WTC11 (cell line): ENCODE results near the gene MRPL33. TPM values are rescaled to one million over a fixed set of nuclear protein-coding genes. Genes with fewer than 3 reads are reported as not detected.

ENCODE experiments used
- ATAC-seq: fragments of 200-7000 bp; cut with Tn5 transposase; 2 replicates; pipeline ENCODE4 v1.10.0; 2021; ENCODE audit warnings: mild to moderate bottlenecking, moderate library complexity
- CTCF ChIA-PET: fragments of 300-600 bp; sonication (Branson Sonifier 250); formaldehyde crosslinking; loops from one replicate; lab custom pipeline; 2021; ENCODE audit warnings: antibody characterized with exemption; lab: Charles Lee
- POLR2A ChIA-PET: fragments of 350-600 bp; sonication (Branson Sonifier 250); formaldehyde crosslinking; loops from one replicate; lab custom pipeline; 2021; ENCODE audit warnings: antibody characterized with exemption; lab: Charles Lee
- DNase-seq: peaks from one replicate; pipeline ENCODE4 v3.0.0; 2021; ENCODE audit warnings: low spot score
- H3K27ac Mint-ChIP-seq: 2 replicates; pipeline ENCODE4 v1.8.0; 2021; ENCODE audit warnings: mixed read lengths
- H3K27me3 Mint-ChIP-seq: 2 replicates; pipeline ENCODE4 v1.8.0; 2021; ENCODE audit warnings: low read depth, mild to moderate bottlenecking, moderate library complexity, mixed read lengths
- H3K36me3 Mint-ChIP-seq: 2 replicates; pipeline ENCODE4 v1.8.0; 2021; ENCODE audit warnings: mixed read lengths
- H3K4me1 Mint-ChIP-seq: 2 replicates; pipeline ENCODE4 v1.8.0; 2022; ENCODE audit warnings: mixed read lengths
- H3K4me3 Mint-ChIP-seq: 2 replicates; pipeline ENCODE4 v1.8.0; 2021; ENCODE audit warnings: mild to moderate bottlenecking, moderate library complexity, mixed read lengths
- H3K9me3 Mint-ChIP-seq: 2 replicates; pipeline ENCODE4 v1.8.0; 2021; ENCODE audit warnings: mixed read lengths
- ATF2 ChIP-seq: sonication (generic); formaldehyde crosslinking; IDR thresholded peaks from 2 replicates; pipeline ENCODE4 v1.8.1; 2022; ENCODE audit warnings: low read depth, missing genetic modification reagents, borderline replicate concordance
- CREB1 ChIP-seq: sonication (generic); formaldehyde crosslinking; IDR thresholded peaks from 2 replicates; pipeline ENCODE4 v1.8.0; 2023; ENCODE audit warnings: mild to moderate bottlenecking, missing genetic modification reagents
- E2F1 ChIP-seq: sonication (generic); formaldehyde crosslinking; IDR thresholded peaks from 2 replicates; pipeline ENCODE4 v1.8.0; 2022; ENCODE audit warnings: mild to moderate bottlenecking, missing genetic modification reagents
- E2F4 ChIP-seq: sonication (generic); formaldehyde crosslinking; IDR thresholded peaks from 2 replicates; pipeline ENCODE4 v1.8.1; 2022; ENCODE audit warnings: low read depth, mild to moderate bottlenecking, moderate library complexity, missing genetic modification reagents, borderline replicate concordance
- IRF1 ChIP-seq: sonication (generic); formaldehyde crosslinking; IDR thresholded peaks from 2 replicates; pipeline ENCODE4 v1.8.0; 2023; ENCODE audit warnings: missing genetic modification reagents
- JAZF1 ChIP-seq: fragments of 250-450 bp; sonication (Bioruptor Pico); IDR thresholded peaks from 2 replicates; pipeline ENCODE4 v1.9.0; 2021; ENCODE audit warnings: moderate library complexity, mild to moderate bottlenecking, inconsistent platforms
- NR3C1 ChIP-seq: sonication (generic); formaldehyde crosslinking; conservative IDR thresholded peaks from 2 replicates; pipeline ENCODE4 v1.8.1; 2023; ENCODE audit warnings: low read depth, mild to moderate bottlenecking, missing genetic modification reagents
- PRRX2 ChIP-seq: fragments of 250-450 bp; sonication (Bioruptor Pico); IDR thresholded peaks from 2 replicates; pipeline ENCODE4 v1.8.0; 2021; ENCODE audit warnings: mild to moderate bottlenecking
- TCF7 ChIP-seq: sonication (generic); formaldehyde crosslinking; IDR thresholded peaks from 2 replicates; pipeline ENCODE4 v1.8.0; 2022; ENCODE audit warnings: mild to moderate bottlenecking, low read depth, missing genetic modification reagents, moderate library complexity
- ZMAT4 ChIP-seq: fragments of 250-450 bp; sonication (Bioruptor Pico); IDR thresholded peaks from 2 replicates; pipeline ENCODE4 v1.9.0; 2021; ENCODE audit warnings: mild to moderate bottlenecking
- ZNF281 ChIP-seq: sonication (generic); formaldehyde crosslinking; IDR thresholded peaks from 2 replicates; pipeline ENCODE4 v1.8.0; 2023; ENCODE audit warnings: mild to moderate bottlenecking, missing genetic modification reagents
- ZNF671 ChIP-seq: fragments of 250-450 bp; sonication (Bioruptor Pico); IDR thresholded peaks from 2 replicates; pipeline ENCODE4 v1.8.0; 2021; ENCODE audit warnings: mild to moderate bottlenecking
- total RNA-seq: library from RNA; stranded (reverse); gene quantifications from 3 replicates; pipeline ENCODE4 v1.2.3, GENCODE V29; 2021

The MRPL33 gene
- total RNA-seq, 1 experiment from 2014 or later = 52.5 TPM

- H3K9me3 Mint-ChIP-seq = no peaks in the 10 kb centered on the region
- H3K27me3 Mint-ChIP-seq = no peaks in the 10 kb centered on the region
Observed at GRCh38 chr2:27776097-27776496, 4.6 kb downstream of the MRPL33 start.

GRCh38 chr2:27776696-27777095 is 5.2 kb downstream of the MRPL33 start:
- POLR2A ChIA-PET = no interaction called here
- TF ChIP-seq TCF7 (CRISPR knock-in tag) = no peak
- Mint-ChIP-seq H3K36me3 (peaks cover 22% of the 10 kb centered on the region), H3K27me3 (no peaks in the 10 kb centered on the region), H3K9me3 (no peaks in the 10 kb centered on the region), H3K27ac (no peak overlapping the region), H3K4me1 (peaks cover 10% of the 10 kb centered on the region), H3K4me3 (no peak overlapping the region)
- ATAC-seq (no peak), DNase-seq (no peak)
- CTCF ChIA-PET = no interaction called here

More at GRCh38 chr2:27776097-27776496, 4.6 kb downstream of the MRPL33 start:
- Mint-ChIP-seq H3K4me3 (no peak overlapping the region), H3K36me3 (peaks cover 22% of the 10 kb centered on the region), H3K27ac (no peak overlapping the region), H3K4me1 (peaks cover 11% of the 10 kb centered on the region)
- DNase-seq = no peak
- ChIA-PET CTCF (no interaction called here), POLR2A (no interaction called here)
- TF ChIP-seq ZMAT4 (no peak), PRRX2 (CRISPR knock-in tag) (no peak), ZNF671 (no peak), E2F4 (no peak), NR3C1 (CRISPR knock-in tag) (no peak)
- ATAC-seq = no peak

- no peak for DNase-seq
- TF ChIP-seq JAZF1 (CRISPR knock-in tag) = no peak
- TF ChIP-seq ATF2 (CRISPR knock-in tag) = no peak
- TF ChIP-seq E2F1 = no peak
- no peak for TF ChIP-seq ZNF281
- TF ChIP-seq IRF1 = no peak
- no peak for TF ChIP-seq CREB1 (CRISPR knock-in tag)
- TF ChIP-seq, all 79 proteins: peak for 0
- no peaks in the 10 kb centered on the region for H3K9me3 Mint-ChIP-seq
- ChIA-PET CTCF (no interaction called here), POLR2A (no interaction called here)
- H3K27ac Mint-ChIP-seq = no peak overlapping the region
- no peaks in the 10 kb centered on the region for H3K27me3 Mint-ChIP-seq
- no peak overlapping the region for H3K4me3 Mint-ChIP-seq
- no peak for ATAC-seq
- no peaks in the 10 kb centered on the region for H3K4me1 Mint-ChIP-seq
- peaks cover 15% of the 10 kb centered on the region for H3K36me3 Mint-ChIP-seq
Observed at GRCh38 chr2:27779417-27780055, 8.0 kb downstream of the MRPL33 start.
